ENCODE measurements around the gene CEP170.

CEP170 gene

DNA sequence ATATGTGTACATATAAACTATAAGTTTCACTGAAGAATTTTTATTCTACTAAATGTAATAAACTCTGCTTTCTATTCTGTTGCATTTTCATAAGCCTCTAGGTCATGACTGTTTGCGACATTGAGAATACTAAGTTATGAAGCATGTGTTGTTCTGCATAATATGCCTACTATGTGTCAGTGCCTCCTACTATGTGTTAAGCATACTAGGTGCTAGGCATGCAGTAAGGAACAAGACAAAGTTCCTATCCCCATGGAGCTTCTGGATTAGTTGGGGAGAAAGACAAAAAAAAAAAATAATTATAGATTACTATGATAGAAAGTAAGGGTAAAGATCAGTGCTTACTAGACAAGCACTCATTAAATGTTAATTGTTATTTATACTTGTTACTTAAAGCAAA lies 2.1 kb upstream of the CEP170 start:
- H3K27ac ChIP-seq, result no peak overlapping the region
- no peaks in the 10 kb centered on the region for H3K27me3 ChIP-seq (ENCODE audit: insufficient read depth, low read depth, severe bottlenecking)
- DNase-seq, result no peak
- H3K36me3 ChIP-seq, result peaks cover 3% of the 10 kb centered on the region; the same call in 1 of the 2 replicates
- H3K4me3 ChIP-seq (ENCODE audit: low read depth, low read length), result no peak overlapping the region
- H3K9me3 ChIP-seq (ENCODE audit: severe bottlenecking), result no peaks in the 10 kb centered on the region
- TF ChIP-seq, protein P1, sequence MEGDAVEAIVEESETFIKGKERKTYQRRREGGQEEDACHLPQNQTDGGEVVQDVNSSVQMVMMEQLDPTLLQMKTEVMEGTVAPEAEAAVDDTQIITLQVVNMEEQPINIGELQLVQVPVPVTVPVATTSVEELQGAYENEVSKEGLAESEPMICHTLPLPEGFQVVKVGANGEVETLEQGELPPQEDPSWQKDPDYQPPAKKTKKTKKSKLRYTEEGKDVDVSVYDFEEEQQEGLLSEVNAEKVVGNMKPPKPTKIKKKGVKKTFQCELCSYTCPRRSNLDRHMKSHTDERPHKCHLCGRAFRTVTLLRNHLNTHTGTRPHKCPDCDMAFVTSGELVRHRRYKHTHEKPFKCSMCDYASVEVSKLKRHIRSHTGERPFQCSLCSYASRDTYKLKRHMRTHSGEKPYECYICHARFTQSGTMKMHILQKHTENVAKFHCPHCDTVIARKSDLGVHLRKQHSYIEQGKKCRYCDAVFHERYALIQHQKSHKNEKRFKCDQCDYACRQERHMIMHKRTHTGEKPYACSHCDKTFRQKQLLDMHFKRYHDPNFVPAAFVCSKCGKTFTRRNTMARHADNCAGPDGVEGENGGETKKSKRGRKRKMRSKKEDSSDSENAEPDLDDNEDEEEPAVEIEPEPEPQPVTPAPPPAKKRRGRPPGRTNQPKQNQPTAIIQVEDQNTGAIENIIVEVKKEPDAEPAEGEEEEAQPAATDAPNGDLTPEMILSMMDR (IDR thresholded peaks at IDR 0.05; ENCODE audit: low read depth, low read length), result no peak

GRCh38 chr1:243256590-243256989 lies 1.5 kb upstream of the CEP170 start:
- Histone ChIP-seq H3K9me3 (ENCODE audit: severe bottlenecking) (no peaks in the 10 kb centered on the region), H3K4me3 (ENCODE audit: low read depth, low read length) (peak overlapping the region; percentile 90), H3K27me3 (ENCODE audit: insufficient read depth, low read depth, severe bottlenecking) (no peaks in the 10 kb centered on the region), H3K27ac (peak overlapping the region; percentile 97), H3K36me3 (peaks cover 3% of the 10 kb centered on the region)
- DNase-seq, result no peak
- TF ChIP-seq, protein P1 (IDR thresholded peaks at IDR 0.05; ENCODE audit: low read depth, low read length), result no peak

DNA sequence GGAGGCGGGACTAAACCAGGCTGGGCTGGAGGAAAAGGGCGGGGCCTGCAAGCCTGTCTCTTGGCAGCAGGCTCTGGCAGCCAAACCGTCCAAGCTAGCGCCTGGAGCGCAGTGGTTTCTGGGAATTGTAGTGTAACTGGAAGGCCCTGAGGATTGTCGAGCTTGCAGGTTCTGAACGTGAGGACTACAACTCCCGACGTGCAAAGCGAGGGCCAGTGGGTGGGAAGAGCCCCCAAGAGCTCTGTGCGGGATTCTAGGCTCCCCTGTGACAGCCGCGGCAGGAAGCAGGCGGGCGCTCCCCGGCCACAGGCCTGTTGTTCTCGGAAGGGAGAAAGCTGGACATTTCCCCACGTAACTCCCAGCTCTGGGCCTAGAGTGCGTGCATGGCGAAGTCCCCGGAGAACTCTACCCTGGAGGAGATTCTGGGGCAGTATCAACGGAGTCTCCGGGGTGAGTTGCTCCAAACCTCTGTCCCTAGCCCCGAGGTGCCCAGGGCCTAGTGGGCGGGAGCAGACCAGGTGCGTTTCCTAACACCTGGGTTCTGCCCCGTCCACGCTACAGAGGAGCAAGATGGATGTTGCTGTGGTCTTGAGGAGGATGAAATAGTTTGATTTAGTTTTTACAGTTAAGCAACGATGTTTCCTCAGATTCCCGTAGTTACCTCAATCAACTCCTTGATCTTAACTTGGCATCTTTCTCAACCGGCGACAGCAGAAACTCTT lies 871 bp upstream of the CEP170 start, which contains the start of gene SDCCAG8:
Gene SDCCAG8 (plus strand): TSS at position 251 of the 722 bp plus-strand sequence. CDS start 133 bp downstream, at position 384.
- DNase-seq, result peak; percentile 100
- Histone ChIP-seq H3K9me3 (ENCODE audit: severe bottlenecking) (no peaks in the 10 kb centered on the region), H3K36me3 (peaks cover 3% of the 10 kb centered on the region), H3K27me3 (ENCODE audit: insufficient read depth, low read depth, severe bottlenecking) (no peaks in the 10 kb centered on the region), H3K4me3 (ENCODE audit: low read depth, low read length) (peak within 1 kb of the TSS; percentile 90), H3K27ac (peak within 1 kb of the TSS; percentile 97)
- TF ChIP-seq, protein P1 (IDR thresholded peaks at IDR 0.05; ENCODE audit: low read depth, low read length), result no peak

- H3K27me3 ChIP-seq (ENCODE audit: insufficient read depth, low read depth, severe bottlenecking), result no peaks in the 10 kb centered on the region
- no peaks in the 10 kb centered on the region for H3K9me3 ChIP-seq (ENCODE audit: severe bottlenecking)
- peak overlapping the region; percentile 97 for H3K27ac ChIP-seq
- DNase-seq, result peak; percentile 66
- H3K4me3 ChIP-seq (ENCODE audit: low read depth, low read length), result peak overlapping the region; percentile 90
- H3K36me3 ChIP-seq, result peaks cover 8% of the 10 kb centered on the region
- TF ChIP-seq, protein P1 (IDR thresholded peaks at IDR 0.05; ENCODE audit: low read depth, low read length), result no peak
Measured at GRCh38 chr1:243254233-243254926, 701 bp downstream of the CEP170 start.

DNA sequence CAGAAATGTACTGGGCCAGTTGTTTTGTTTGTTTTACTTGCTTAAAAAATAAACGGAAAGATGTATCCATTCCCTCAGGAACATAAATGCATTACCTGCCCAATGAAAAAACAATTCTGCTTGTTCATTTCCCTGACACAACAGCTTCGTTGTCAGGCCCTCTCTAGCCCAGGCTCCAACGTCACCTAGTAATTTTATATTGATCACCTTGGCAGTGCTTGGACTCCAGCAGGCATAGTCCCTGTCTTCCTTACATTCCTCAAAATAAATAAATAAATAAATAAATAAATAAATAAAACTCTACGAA lies 1.2 kb downstream of the CEP170 start:
- TF ChIP-seq, protein P1 (IDR thresholded peaks at IDR 0.05; ENCODE audit: low read depth, low read length), result no peak
- no peaks in the 10 kb centered on the region for H3K9me3 ChIP-seq (ENCODE audit: severe bottlenecking)

More for the DNA sequence above, 1.2 kb downstream of the CEP170 start:
- Histone ChIP-seq H3K27ac (peak overlapping the region; percentile 97), H3K27me3 (ENCODE audit: insufficient read depth, low read depth, severe bottlenecking) (no peaks in the 10 kb centered on the region), H3K36me3 (peaks cover 8% of the 10 kb centered on the region), H3K4me3 (ENCODE audit: low read depth, low read length) (peak overlapping the region; percentile 90)
- no peak for DNase-seq
